CD4-positive, alpha-beta T cell treated with Interleukin-17A for 1 hour (primary cell): ENCODE data around the gene CERS6.

Experiments
- DNase-seq: peaks from one replicate; pipeline ENCODE4 v3.0.0-alpha.2; 2020

CERS6 gene

DNA sequence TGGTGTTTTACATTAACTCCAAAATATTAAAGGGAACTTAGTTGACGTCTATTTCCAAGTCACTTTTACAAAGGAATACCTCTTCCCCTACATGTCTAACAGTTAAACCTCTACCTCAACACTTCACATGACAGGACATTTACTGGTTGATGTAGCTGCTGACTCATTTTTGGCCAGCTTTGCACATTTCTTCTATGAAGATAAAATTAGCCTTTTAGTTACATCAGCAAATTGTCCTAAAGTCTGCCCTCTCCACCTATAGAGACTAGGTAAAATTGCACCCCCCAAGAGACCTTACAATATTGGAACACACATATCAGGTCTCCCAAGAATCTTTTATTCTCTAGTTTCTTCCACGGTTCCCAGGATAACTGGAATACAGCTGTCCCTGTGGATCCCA, 10.1 kb upstream of the CERS6 start:
- DNase-seq = no peak

DNA sequence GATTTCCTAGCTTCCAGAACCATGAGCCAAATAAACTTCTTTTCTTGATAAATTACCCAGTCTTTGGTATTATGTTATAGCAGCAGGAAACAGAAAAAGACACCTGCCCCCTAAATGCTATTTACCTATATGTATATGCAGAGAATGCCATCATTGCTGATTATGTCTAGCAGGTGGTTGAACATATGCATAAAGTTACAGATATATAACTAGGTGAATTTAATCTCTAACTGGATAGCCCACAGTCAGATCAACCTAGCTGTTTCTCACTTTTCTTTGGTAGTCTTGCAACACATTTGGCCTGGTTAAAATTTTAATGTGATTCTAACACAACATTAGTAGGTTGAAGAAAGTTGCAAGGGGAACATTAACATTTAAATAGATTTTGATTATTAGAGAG, 7.1 kb upstream of the CERS6 start:
- no peak for DNase-seq

DNA sequence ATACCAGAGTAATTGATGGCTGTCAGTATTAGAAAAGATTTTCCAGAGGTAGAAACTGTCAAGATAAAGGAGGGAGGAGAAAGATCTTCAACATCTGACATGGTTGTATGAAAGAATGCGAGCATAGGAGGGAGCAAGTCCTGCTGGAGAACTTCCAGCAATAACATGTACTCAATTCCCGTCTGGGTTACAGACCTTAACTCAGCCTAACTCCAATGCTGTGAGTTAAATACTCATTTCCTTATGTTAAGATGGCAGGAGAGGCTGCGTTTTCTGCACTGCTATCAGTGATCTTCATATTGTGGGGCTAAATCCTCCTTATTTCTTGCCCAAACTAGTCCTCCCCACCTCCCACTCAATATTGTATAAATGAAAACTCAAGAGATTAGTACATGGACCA, 6.7 kb upstream of the CERS6 start:
- DNase-seq = no peak

DNA sequence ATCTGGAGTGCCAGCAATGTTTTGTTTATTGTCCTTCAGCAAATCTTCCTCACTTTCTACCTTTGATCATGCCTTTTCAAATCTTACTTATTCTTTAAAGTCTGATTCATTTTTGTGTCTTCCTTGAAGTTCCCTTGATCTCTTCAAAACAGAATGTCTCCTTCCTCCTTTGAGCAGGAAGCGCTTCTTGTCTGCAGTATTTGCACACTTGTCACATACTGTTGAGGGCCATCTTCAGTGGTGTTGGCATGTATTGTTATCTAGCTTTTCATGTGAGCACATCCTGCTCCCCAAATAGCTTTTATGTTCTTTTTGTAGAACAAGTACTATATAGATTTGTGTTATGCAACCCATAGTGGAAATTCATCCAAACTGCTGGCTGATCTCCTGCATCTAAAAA, 5.9 kb upstream of the CERS6 start:
- no peak for DNase-seq

DNA sequence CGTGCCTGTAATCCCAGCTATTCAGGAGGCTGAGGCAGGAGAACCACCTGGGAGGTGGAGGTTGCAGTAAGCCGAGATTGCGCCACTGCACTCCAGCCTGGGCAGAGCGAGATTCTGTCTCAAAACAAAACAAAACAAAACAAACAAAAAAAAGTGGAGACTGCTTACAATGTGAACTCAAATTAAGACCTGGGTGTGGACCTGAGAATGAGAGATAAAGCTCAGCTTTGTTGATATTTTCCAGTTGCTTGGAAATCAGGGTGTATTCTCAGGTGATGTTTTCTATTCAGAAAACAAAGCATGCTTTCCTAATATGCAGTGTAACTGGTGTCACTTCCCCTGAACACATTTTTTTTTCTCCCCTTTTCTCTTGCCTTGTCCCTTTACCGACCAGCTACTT, 5.3 kb upstream of the CERS6 start:
- no peak for DNase-seq

DNA sequence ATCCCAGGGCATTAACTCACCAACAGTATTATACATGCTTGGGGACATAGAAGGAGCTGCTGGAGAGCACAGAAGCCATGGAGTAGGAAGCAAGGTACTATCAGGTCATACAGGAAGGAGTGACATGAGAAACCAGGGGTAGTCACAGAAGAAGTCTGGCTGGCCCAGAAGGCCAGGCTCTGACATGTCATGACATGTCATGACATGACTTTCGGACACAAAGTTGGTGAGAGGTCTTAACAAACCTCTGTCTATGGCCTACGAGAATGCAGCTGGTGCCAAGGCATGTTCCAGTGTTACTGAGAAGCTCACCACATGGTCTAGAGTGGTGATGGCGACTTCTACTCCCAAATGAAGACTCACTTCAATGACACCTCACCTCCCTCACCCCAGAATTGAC, 3.3 kb upstream of the CERS6 start:
- no peak for DNase-seq

DNA sequence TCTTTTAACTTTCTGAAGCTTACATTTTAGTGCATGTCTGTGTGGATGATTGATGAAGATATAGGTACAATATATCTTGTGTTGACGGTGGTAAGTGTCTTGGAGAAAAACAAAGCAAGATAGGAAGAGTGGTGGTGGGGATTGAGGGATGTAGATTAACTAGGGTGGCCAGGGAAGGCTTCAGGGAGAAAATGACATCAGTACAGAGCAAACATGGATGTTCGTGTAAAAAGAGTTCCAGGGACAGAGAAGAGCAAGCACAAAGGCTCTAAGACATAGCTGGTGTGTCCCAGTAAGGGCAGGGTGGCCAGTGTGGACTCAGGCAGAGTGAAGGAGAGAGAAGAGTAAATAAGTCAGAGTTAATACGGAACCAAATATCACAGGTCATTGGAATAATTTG, 2.7 kb upstream of the CERS6 start:
- no peak for DNase-seq

DNA sequence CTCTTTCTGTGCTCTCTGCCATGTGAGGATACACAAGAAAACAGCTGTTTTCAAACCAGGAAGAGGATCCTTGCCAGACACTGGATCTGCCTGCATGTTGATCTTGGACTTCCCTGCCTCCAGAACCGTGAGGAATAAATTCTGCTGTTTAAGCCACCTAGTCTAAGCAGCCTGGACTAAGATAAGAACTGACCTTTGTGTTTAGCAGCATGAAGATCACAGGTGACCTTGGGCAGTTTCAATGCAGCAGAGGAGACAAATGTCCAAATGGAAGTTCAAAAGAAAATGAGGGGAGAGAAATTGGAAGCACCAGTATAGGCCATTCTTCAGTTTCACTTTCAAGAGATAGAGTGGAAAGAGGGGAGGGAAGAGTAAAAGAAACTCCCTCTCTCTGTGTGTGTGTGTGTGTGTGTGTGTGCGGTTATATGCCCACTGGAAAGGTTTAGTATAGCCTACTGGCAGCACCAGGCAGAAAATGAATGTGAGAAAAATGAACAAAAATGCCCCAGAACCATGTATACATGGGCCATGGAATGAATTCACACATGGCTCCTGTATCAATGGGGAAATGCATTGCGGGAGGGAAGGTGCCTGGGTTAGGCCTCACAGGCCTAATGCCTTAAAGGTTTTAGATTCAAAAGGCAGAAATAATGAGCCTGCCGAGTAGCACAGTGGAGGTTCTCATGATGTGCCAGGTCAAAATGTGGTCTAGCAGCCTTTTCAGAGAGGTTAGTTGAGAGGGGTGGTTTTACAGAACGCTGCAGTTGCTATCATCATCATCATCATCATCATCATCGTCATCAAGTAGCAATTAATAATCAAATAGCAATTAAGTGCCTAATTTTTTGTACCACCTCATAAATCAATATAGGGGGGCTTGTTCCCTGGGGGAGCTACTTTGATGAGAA, 1.1 kb upstream of the CERS6 start:
- no peak for DNase-seq

DNA sequence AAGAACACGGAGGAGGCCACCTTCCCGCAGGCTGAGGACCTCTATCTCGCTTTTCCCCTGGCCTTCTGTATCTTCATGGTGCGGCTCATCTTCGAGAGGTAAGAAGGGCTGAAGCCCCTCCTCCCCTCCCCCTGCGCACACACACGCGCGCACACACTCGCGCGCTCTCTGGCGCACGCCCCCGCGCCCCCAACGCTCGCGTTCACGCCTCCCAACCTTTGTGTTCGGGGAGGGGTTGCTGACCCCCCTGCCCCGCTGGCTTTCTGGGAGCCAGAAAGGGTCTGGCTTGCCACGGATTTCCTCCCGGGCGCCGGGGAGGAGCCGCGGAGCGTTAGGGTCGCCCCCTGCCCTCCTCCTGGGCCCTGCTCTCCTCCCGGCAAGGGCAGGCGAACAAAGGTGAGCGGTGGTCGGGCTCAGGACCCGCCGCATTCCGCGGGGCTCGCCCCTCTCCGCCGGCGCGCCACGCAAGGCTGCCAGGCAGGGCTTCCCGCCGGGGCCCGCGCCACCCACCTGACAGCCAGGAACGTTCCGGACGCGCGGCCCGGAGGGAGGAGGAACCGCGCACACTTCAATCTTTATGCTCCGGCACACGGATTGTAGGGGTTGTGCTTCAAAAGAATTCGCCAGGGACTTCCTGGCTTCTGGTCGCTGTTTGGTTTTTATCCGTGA, 583 bp downstream of the CERS6 start:
- peak; percentile 26 for DNase-seq

DNA sequence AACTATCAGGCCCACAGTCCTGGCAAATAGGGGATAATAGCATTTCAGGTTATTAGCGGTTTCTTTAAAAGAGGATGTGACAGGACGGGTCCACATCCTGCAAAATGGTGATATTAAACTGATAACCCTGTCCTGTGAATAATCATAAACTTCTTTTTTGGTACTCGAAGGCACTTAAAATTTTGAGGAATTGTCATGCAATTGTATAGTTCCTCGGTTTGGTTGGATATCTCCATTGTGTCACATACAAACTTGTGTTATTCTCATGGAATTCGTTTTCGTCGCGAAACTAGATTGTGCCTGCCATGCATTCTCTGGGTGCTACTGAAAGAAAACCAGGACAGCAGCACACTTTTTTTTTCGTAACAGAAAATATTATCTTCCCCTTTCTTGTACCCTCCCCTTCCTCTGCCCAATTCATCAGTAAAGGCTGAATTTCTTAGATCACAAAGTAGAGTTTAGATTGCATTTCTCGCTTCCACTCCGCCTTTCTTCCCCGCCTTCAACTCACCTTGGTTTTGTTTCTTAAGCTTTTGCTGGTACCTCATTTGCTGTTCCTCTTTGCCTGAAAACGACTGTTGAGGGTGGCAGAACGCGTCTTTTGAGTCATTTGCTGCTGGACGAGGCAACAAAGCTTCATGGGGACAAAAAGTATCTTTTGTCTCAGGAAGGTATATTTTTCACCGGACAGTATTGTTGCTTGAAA, 1.3 kb downstream of the CERS6 start:
- no peak for DNase-seq

DNA sequence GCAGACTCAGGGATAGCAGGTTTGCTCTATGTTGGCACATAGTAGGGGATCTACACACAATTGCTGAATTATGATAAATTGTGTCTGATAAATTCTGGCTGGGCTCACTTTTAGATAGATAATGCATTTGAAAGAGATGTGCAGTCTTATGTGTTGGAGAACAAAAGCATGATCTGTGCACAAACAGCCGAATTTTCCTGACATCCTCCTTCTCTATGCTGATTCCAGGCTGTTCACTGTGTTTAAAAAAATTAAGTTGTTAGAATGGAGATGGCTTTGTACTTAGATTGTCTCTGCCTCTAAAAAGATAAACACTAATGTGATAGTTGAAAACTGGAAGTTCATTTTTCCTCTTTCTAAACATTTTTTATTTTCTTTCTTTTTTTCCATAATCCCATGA, 2.1 kb downstream of the CERS6 start:
- no peak for DNase-seq

DNA sequence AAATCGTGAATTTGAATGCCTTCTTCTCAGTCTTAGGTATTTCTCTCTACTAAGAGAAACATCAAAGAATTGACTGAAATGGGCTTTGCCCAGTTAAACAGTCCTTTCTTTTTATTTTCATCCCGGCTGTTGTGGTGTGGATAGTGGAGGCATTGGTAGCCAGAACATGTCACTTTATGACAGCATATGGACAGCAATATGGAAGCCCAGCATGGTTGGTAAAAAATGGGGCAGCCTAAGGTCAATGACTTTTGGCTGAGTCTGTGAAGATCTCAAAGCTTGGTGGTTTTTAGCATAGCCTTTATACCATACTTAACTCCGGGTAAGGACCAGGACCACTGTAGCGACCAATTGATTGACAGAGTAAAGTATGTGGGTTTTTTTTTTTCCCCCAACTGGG, 3.2 kb downstream of the CERS6 start:
- no peak for DNase-seq

DNA sequence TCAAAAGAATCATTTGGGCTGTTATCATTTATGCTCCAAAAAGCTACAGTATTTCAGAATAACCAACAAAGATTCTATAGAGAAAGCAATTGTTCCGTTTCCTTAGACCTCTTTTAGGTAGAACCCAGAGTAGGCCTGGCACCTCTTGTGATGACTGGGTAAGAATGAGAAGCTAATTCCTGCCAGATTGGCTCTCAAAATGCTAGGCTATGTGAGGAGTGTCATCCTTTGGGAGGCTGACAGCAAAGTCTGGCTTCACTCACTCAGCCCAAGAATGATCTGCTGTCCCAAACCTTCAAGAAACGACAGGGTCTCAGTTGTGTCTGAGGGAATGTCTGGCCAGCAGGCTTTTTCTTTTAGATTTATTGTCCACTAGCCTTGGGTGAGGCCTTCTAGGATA, 4.5 kb downstream of the CERS6 start:
- no peak for DNase-seq

DNA sequence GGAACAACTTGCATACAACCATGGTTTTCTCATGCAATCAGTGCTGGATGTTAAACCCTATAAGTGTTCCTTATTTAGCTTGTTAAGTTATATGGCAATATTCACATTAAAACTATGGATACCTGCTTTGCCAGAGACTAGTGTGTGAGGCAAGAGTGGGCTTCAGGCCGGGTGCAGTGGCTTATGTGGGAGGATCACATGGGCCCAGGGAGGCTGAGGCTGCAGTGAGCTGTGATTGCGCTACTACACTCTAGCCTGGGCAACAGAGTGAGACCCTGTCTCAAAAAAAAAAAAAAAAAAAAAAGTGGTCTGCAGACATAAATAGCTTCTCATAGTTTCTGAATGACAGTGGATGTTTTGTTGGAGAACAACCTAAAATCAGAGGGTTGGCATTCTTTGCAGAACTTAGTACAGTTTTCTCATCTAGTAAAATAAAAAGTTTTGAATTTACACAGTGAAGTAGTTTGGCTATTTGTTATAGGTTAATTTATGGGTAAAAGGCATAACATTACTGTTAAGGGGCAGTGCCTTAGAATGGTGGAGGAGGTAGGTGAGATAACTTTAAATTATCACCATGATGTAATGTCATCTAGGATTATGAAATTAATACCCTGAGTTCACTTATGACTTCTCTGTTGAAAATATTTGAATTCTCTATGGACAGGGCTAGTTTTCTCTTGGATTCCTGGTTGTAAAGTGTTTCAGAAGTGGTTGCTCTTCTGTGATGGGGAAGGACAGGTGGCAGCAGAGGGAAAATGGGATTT, 5.3 kb downstream of the CERS6 start:
- no peak for DNase-seq

DNA sequence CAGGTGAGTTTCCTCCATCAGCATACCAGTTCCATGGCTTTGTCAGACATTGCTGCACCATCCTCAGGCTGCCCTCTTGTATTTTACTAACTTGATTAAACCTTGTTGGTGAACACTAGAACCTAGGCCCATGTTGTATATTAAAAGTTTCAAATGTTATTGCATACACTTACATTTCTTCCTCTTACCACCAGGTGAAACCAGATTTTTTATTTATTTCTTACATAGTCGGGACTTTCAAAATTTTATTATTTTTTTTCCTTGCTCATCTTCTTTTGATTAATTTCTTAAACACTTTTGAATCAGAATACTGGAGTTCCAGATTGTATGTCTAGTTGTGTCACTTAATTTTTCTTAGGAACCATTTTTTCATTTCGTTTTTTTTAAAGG, 5.9 kb downstream of the CERS6 start:
- no peak for DNase-seq

DNA sequence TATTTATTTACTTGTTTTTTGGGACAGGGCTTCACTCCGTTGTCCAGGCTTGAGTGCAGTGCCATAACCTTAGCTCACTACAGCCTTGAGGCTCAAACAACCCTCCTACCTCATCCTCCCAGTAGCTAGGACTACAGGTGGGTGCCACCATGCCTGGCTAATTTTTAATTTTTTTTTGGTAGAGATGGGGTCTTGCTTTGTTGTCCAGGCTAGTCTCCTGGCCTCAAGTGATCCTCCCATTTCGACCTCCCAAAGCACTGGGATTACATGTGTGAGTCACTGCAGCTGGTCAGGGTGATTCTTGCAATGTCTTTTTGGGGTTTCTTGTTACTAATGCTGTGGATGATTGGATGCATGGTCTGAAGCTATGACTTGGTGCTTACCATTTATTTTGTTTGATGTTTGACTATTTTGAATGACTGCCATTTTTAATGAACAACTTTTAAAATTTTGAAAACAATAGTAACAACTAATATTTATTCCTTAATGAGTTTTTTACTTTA, 6.5 kb downstream of the CERS6 start:
- DNase-seq = no peak

DNA sequence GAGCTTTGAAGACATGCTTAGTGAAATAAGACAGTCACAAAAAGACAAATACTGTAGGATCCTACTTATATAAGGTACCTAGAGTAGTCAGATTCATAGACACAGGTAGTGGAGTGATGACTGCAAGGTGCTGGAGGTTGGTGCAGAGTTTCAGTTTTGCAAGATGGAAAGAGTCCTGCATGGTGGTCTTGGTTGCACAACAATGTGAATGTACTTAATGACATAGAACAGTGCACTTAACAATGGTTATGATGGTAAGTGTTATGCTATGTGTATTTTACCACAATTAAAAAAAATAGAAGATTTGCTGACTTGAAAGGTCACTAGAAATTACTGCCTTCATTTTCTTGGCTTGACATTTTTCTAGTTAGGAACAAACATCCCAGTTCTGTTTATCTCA, 9.5 kb downstream of the CERS6 start:
- DNase-seq = no peak

DNA sequence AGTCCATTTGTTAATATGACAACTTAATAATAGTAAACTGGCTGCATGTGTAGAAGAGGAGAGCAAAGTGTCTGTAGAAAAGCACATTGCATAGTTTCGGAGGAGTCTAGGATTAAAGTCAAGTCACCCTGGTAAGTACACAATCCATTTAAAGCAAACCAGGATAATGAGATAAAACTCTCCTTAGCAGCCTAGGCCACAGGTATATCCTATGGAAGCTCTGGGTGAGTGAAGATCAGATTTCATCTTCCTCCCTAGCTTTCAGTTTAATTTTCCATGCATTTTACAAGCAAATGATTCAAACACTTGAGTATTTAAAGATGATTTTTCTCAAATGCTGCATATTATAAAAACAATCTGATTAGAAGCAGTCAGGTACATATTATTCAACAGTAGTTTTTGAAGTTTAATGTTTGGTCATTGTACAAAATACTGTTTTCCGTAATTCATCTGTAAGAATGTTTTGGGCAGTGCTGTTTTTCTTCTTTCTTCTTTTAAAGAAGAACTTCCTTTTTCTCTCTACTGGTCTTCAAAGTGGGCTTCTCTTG, 10.2 kb downstream of the CERS6 start:
- no peak for DNase-seq

DNA sequence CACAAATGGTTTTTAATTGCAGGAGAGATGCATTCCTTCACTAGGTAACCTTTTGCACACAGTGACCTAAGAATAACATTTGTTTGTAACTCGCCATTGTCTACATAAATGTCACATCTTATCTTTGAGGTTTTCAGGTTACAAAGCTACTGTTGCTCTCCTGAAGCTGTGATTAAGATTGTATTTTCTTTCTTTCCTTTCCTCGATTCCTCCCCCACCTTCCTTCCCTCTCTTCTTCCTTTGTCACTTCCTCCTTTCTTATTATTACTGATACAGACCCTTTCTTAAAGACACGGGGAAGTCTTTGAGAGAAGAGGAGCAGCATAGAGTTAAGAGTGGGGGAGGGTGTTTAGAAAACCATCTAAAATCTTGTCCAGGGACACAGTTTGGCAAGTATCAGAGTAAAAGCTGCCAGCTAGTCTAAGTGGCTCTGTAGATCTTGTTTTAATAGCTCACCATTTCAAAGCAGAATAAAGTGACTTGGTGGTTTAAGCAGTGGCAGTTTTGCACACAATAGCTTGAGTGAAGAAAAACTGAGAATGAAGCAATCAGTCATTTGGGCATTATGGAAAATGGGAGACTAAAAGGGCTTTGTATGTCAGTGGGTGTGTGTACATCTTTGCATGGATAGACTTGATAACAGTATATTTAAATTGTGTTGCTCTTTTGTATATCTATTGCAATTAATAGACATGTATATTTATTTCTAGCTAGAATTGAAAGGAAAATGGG, 10.9 kb downstream of the CERS6 start:
- no peak for DNase-seq

DNA sequence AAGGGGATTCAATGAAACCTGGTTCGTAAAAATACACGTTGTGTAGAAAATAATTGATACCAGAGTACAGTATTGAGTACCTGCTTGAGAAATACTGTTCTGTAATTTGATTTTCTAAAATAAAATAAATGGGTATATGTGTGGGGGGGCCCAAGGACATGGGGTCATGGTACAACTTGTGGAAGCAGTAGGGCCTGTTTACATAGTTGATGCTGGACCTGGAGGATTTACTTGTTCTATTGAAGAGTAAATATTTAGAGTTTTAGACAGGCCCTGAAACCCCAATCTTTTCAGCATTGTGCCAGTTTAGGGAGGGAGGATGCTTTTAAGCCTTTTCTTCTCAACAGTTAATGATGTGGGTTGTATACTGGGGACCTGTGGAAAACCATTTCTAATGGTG, 11.7 kb downstream of the CERS6 start:
- DNase-seq = no peak

DNA sequence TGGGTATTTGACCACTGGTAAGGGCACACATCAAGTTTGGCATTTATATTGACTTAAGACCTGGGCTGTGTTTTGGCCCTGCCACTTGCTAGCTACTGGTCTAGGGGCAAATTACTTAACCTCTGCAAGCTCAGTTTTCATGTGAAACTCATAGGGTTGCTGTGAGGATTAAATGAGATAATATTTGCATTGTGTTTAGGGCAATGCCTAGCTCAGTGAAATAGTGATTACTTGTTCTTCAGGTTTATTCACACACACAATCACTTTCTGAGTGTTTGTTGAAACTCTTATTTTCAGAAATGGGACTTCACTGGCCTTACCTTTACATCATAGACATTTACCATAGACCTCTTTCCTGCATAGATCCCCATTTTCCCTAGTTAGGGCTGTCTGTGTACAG, 12.3 kb downstream of the CERS6 start:
- DNase-seq = no peak
